HepG2 (cell line): ENCODE data around the gene RAD51C. TPM values are rescaled to one million over a fixed set of nuclear protein-coding genes. Genes with fewer than 3 reads are reported as not detected.

Experiments
- ATAC-seq: fragments of 200-7000 bp; cut with Tn5 transposase; 3 replicates; pipeline ENCODE4 v1.9.1; 2020; ENCODE audit warnings: mild to moderate bottlenecking, moderate library complexity
- BruUV-seq: library from RNA; stranded (reverse); fragments of 400-500 nt; replicated peaks from 2 replicates; lab custom pipeline; 2021; lab: Mats Ljungman, UMichigan
- CTCF ChIA-PET: fragments of 300-600 bp; formaldehyde crosslinking; extraction: SDS; loops from one replicate; lab custom pipeline; 2021; ENCODE audit warnings: low total read pairs, inconsistent platforms, low intra/inter-chr PET ratio; lab: Yijun Ruan, JAX
- POLR2A ChIA-PET: fragments of 350-600 bp; sonication (Branson Sonifier 250); formaldehyde crosslinking; loops from one replicate; lab custom pipeline; 2020; ENCODE audit warnings: antibody characterized with exemption, inconsistent platforms; lab: Yijun Ruan, JAX
- DNase-seq: peaks from one replicate; pipeline ENCODE4 v3.0.0-alpha.2; 2015; ENCODE audit warnings: low spot score
- FAIRE-seq: peaks from 3 replicates; lab custom pipeline; 2011; peaks lifted over from hg19 to GRCh38; lab: Jason Lieb, UNC
- H2AFZ ChIP-seq: one replicate; pipeline ENCODE4 v1.6.1; 2011; ENCODE audit warnings: low read length, inconsistent platforms
- H3K27ac ChIP-seq: fragments of 300-600 bp; 3 replicates; pipeline ENCODE4 v1.8.0; 2011; ENCODE audit warnings: mixed run types, mild to moderate bottlenecking, mixed read lengths, low read length, inconsistent platforms; ENCODE audit not compliant: insufficient read depth; ENCODE audit errors: extremely low read length
- H3K27me3 ChIP-seq, 2 experiments: fragments of 200-600 bp in 1 of 2; 2 replicates in 1 of 2; 3 replicates in 1 of 2; pipeline versions ENCODE4 v1.6.0 to v1.8.0; 2011; ENCODE audit warnings: low read length in 2 of 2, mild to moderate bottlenecking in 2 of 2, moderate library complexity in 2 of 2, inconsistent platforms in 1 of 2; ENCODE audit not compliant: insufficient read depth in 2 of 2, control insufficient read depth in 1 of 2
- H3K36me3 ChIP-seq, 2 experiments: fragments of 200-600 bp in 1 of 2; replicated peaks in 1 of 2; 2 replicates in 1 of 2; 3 replicates in 1 of 2; pipeline versions ENCODE4 v1.5.1 to v1.8.0; 2011; ENCODE audit warnings: low read length in 2 of 2, inconsistent platforms in 1 of 2; ENCODE audit not compliant: insufficient read depth in 2 of 2, control insufficient read depth in 1 of 2
- H3K4me1 ChIP-seq: 2 replicates; pipeline ENCODE4 v1.5.1; 2012; ENCODE audit warnings: low read length, inconsistent platforms; ENCODE audit not compliant: insufficient read depth
- H3K4me2 ChIP-seq: 2 replicates; pipeline ENCODE4 v1.6.0; 2011; ENCODE audit warnings: low read depth, low read length, inconsistent platforms
- H3K4me3 ChIP-seq, 3 experiments: fragments of 200-600 bp in 1 of 3; sonication (generic), shearing (Covaris generic) in 1 of 3; replicated peaks in 1 of 3; 2 replicates each; pipeline ENCODE4 v1.5.1; 2011 to 2016; ENCODE audit warnings: low read length in 3 of 3, inconsistent platforms in 2 of 3, low read depth in 2 of 3, mild to moderate bottlenecking in 2 of 3, control low read depth in 1 of 3, mixed read lengths in 1 of 3; ENCODE audit not compliant: insufficient read depth in 1 of 3
- H3K79me2 ChIP-seq: one replicate; pipeline ENCODE4 v1.6.1; 2011; ENCODE audit warnings: low read length, inconsistent platforms; ENCODE audit not compliant: insufficient read depth
- H3K9ac ChIP-seq: 2 replicates; pipeline ENCODE4 v1.6.0; 2011; ENCODE audit warnings: mild to moderate bottlenecking, low read depth, low read length, inconsistent platforms; ENCODE audit not compliant: insufficient read depth
- H3K9me3 ChIP-seq: 2 replicates; pipeline ENCODE4 v1.5.1; 2012; ENCODE audit warnings: mild to moderate bottlenecking, low read length
- H4K20me1 ChIP-seq: 2 replicates; pipeline ENCODE4 v1.6.0; 2011; ENCODE audit warnings: inconsistent platforms, mild to moderate bottlenecking, low read length, moderate library complexity; ENCODE audit not compliant: insufficient read depth
- JARID2 ChIP-seq: sonication (generic); formaldehyde crosslinking; IDR thresholded peaks from 2 replicates; pipeline ENCODE4 v1.8.1; 2023; ENCODE audit warnings: missing genetic modification reagents, inconsistent platforms; ENCODE audit not compliant: insufficient replicate concordance
- MED8 ChIP-seq: sonication (generic); formaldehyde crosslinking; IDR thresholded peaks from 2 replicates; pipeline ENCODE4 v1.8.1; 2023; ENCODE audit warnings: mild to moderate bottlenecking, missing genetic modification reagents; ENCODE audit not compliant: insufficient replicate concordance
- MEF2D ChIP-seq: sonication (generic); formaldehyde crosslinking; IDR thresholded peaks from 2 replicates; pipeline ENCODE4 v1.5.1; 2020; ENCODE audit warnings: mild to moderate bottlenecking, missing genetic modification reagents
- NFRKB ChIP-seq: fragments of 450-650 bp; IDR thresholded peaks from 2 replicates; pipeline ENCODE4 v1.6.1; 2017
- SIX1 ChIP-seq: sonication (generic); formaldehyde crosslinking; IDR thresholded peaks from 2 replicates; pipeline ENCODE4 v1.4.0; 2020; ENCODE audit warnings: missing genetic modification reagents, borderline replicate concordance
- SOX5 ChIP-seq: IDR thresholded peaks from 2 replicates; pipeline ENCODE4 v1.6.1; 2016; ENCODE audit warnings: borderline replicate concordance
- ZNF124 ChIP-seq: sonication (generic); formaldehyde crosslinking; IDR thresholded peaks from 2 replicates; pipeline ENCODE4 v1.4.0; 2020; ENCODE audit warnings: missing genetic modification reagents
- ZNF224 ChIP-seq: sonication (generic); formaldehyde crosslinking; IDR thresholded peaks from 2 replicates; pipeline ENCODE4 v1.5.0; 2020; ENCODE audit warnings: mild to moderate bottlenecking, missing genetic modification reagents
- ZNF282 ChIP-seq: fragments of 450-650 bp; IDR thresholded peaks from 2 replicates; pipeline ENCODE4 v1.6.1; 2018; ENCODE audit not compliant: partially characterized antibody
- ZNF703 ChIP-seq: sonication (generic); formaldehyde crosslinking; IDR thresholded peaks from 2 replicates; pipeline ENCODE4 v1.5.1; 2020; ENCODE audit warnings: missing genetic modification reagents, mild to moderate bottlenecking, moderate library complexity, borderline replicate concordance
- ZNF776 ChIP-seq: sonication (generic); formaldehyde crosslinking; IDR thresholded peaks from 2 replicates; pipeline ENCODE4 v1.4.0; 2020; ENCODE audit warnings: mild to moderate bottlenecking, missing genetic modification reagents
- ZNF782 ChIP-seq: sonication (generic); formaldehyde crosslinking; IDR thresholded peaks from 2 replicates; pipeline ENCODE4 v1.4.0; 2020; ENCODE audit warnings: missing genetic modification reagents, mild to moderate bottlenecking, borderline replicate concordance
- WGBS: methylation state at CpG from one replicate; pipeline ENCODE4 v1.1.6; 2017; ENCODE audit warnings: low lambda C conversion rate; 5-methylcytosine and 5-hydroxymethylcytosine counted together
- in situ Hi-C: cut with HindIII; loops from 2 replicates; pipeline ENCODE4 v1.10.0; 2017; ENCODE audit warnings: low pct_unique_long_range_greater_than_20kb; ENCODE audit not compliant: extremely low pct_ligation_motif_present
- intact Hi-C: fragments of 100-400 bp; cut with micrococcal nuclease; formaldehyde crosslinking; loops from one replicate; pipeline ENCODE4 v1.10.0; 2022; ENCODE audit not compliant: unreplicated experiment
- polyA plus RNA-seq, 8 experiments: library from polyadenylated mRNA; depleted of rRNA in 3 of 8; stranded (reverse) in 7 of 8; unstranded in 1 of 8; fragments of >200 nt; fragmentation: Illumina TruSeq in 4 of 8; extraction: Trizol in 4 of 8; gene quantifications; 2 replicates each; pipeline versions ENCODE4 v1.2.1 to v1.2.3, GENCODE V29; 2011 to 2016; ENCODE audit warnings: low read depth in 4 of 8, missing spikeins in 1 of 8, mixed read lengths in 1 of 8; ENCODE audit not compliant: insufficient read depth in 1 of 8
- total RNA-seq, 5 experiments: library from RNA; depleted of rRNA; stranded (reverse); fragments of >200 nt; fragmentation: Illumina TruSeq; extraction: Trizol; gene quantifications; 2 replicates each; pipeline ENCODE4 v1.2.3, GENCODE V29; 2016; ENCODE audit warnings: low read depth in 1 of 5
- TF ChIP-seq, protein P1 (sequence below): sonication (generic); formaldehyde crosslinking; IDR thresholded peaks from 2 replicates; pipeline ENCODE4 v1.5.1; 2020; ENCODE audit warnings: missing genetic modification reagents, mild to moderate bottlenecking, borderline replicate concordance
- TF ChIP-seq, protein P2 (sequence below): sonication (generic); formaldehyde crosslinking; IDR thresholded peaks from 2 replicates; pipeline ENCODE4 v1.8.1; 2023; ENCODE audit warnings: missing genetic modification reagents, mild to moderate bottlenecking, borderline replicate concordance
- TF ChIP-seq, protein P3 (sequence below): sonication (generic); formaldehyde crosslinking; IDR thresholded peaks from 2 replicates; pipeline ENCODE4 v1.4.0; 2020; ENCODE audit warnings: missing genetic modification reagents, borderline replicate concordance

Gene RAD51C
- total and polyA plus RNA-seq, 2 of the 13 experiments (the other 11 are each of a cell fraction or from before 2014, with no cell fraction given): 38.5 to 106 TPM

DNA sequence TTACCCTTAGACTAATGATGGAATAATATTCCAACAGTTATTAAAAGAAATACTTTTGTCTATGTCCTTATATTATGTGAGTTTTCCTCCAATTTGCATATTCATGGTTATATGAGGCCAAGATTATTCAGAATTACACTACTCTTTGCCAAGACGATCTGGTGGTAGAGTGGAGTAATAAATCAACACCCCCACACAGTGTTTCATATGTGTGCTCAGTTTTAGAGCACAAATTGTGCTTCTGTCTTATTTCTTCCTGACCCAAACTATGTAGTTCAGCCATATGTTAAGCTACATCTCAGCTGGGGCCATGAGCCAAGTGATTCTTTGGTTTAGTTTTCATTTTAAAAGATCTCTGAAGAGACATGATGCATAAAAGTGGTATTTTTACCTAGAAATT, 36.4 kb downstream of the RAD51C start:
- Histone ChIP-seq H3K27me3 (no peaks in the 10 kb centered on the region; a peak in 1 of 5 replicates), H3K27ac (no peak overlapping the region), H3K36me3 (no peaks in the 10 kb centered on the region), H3K9me3 (no peaks in the 10 kb centered on the region), H4K20me1 (no peaks in the 10 kb centered on the region), H3K4me2 (no peak overlapping the region), H3K9ac (no peak overlapping the region), H3K79me2 (no peaks in the 10 kb centered on the region), H3K4me1 (no peaks in the 10 kb centered on the region), H3K4me3 (no peak overlapping the region), H2AFZ (no peak overlapping the region)
- WGBS: 74% methylated on average over 1 of the region's 1 CpG
- no peak for ATAC-seq
- DNase-seq: no peak
- TF ChIP-seq, protein P1, sequence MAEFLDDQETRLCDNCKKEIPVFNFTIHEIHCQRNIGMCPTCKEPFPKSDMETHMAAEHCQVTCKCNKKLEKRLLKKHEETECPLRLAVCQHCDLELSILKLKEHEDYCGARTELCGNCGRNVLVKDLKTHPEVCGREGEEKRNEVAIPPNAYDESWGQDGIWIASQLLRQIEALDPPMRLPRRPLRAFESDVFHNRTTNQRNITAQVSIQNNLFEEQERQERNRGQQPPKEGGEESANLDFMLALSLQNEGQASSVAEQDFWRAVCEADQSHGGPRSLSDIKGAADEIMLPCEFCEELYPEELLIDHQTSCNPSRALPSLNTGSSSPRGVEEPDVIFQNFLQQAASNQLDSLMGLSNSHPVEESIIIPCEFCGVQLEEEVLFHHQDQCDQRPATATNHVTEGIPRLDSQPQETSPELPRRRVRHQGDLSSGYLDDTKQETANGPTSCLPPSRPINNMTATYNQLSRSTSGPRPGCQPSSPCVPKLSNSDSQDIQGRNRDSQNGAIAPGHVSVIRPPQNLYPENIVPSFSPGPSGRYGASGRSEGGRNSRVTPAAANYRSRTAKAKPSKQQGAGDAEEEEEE (CRISPR knock-in tag): no peak
- no peak for TF ChIP-seq ZNF224
- no peak for TF ChIP-seq ZNF703
- no peak for TF ChIP-seq SOX5
- TF ChIP-seq ZNF782 (CRISPR knock-in tag): no peak
- TF ChIP-seq ZNF124 (CRISPR knock-in tag): no peak
- no peak for TF ChIP-seq NFRKB
- no peak for TF ChIP-seq MEF2D (CRISPR knock-in tag)
- TF ChIP-seq JARID2 (CRISPR knock-in tag): no peak
- TF ChIP-seq, protein P2, sequence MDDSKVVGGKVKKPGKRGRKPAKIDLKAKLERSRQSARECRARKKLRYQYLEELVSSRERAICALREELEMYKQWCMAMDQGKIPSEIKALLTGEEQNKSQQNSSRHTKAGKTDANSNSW (CRISPR knock-in tag): no peak
- TF ChIP-seq ZNF282: no peak
- TF ChIP-seq SIX1 (CRISPR knock-in tag): no peak
- TF ChIP-seq ZNF776 (CRISPR knock-in tag): no peak
- TF ChIP-seq MED8: no peak
- TF ChIP-seq, protein P3, sequence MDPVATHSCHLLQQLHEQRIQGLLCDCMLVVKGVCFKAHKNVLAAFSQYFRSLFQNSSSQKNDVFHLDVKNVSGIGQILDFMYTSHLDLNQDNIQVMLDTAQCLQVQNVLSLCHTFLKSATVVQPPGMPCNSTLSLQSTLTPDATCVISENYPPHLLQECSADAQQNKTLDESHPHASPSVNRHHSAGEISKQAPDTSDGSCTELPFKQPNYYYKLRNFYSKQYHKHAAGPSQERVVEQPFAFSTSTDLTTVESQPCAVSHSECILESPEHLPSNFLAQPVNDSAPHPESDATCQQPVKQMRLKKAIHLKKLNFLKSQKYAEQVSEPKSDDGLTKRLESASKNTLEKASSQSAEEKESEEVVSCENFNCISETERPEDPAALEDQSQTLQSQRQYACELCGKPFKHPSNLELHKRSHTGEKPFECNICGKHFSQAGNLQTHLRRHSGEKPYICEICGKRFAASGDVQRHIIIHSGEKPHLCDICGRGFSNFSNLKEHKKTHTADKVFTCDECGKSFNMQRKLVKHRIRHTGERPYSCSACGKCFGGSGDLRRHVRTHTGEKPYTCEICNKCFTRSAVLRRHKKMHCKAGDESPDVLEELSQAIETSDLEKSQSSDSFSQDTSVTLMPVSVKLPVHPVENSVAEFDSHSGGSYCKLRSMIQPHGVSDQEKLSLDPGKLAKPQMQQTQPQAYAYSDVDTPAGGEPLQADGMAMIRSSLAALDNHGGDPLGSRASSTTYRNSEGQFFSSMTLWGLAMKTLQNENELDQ (CRISPR knock-in tag): no peak
- intact Hi-C loops (no loop called here), in situ Hi-C loops (no loop called here)
- ChIA-PET CTCF (no interaction called here), POLR2A (no interaction called here)
- no TSS peak for BruUV-seq
- FAIRE-seq: no peak
